Heart left ventricle (tissue), 13 donors: Measurements from ENCODE around the gene CFAP221.

ENCODE experiments used
- CTCF ChIP-seq, 12 donors: fragments of 200-600 bp; sonication (generic) in 4 of 12; IDR thresholded peaks; one replicate each; pipeline versions ENCODE4 v1.5.0 to v1.8.0; 2018 to 2022; ENCODE audit warnings: antibody characterized with exemption in 12 of 12, mild to moderate bottlenecking in 5 of 12
- POLR2A ChIP-seq, 2 donors: fragments of 450-650 bp; IDR thresholded peaks; one replicate each; pipeline ENCODE4 v1.6.1; 2017; ENCODE audit warnings: antibody characterized with exemption in 2 of 2, mild to moderate bottlenecking in 2 of 2, moderate library complexity in 2 of 2
- donor health status: ischemic (EF 13 %, LVEDD 7.1; RV severe dilation, severe dysfunction).
- donor health status: DM: no; HTN: yes; CAD: no.
- donor health status: DM: no; HTN: no; CAD: no.
- donor health status: ischemic (EF 25% LVEDD 6.9; RV normal size, moderate dysfunction).
- donor health status: ischemic (EF 25% LVEDD 5.7; RV mildly dilated, moderate dysfunction).
- donor health status: ischemic (EF 35%, LVEDD 5.7; RV mildly dilated, moderate dysfunction).
- donor health status: nonischemic (EF 11% LVEDD 7.7; RV severe dilation, severe dysfunction).
- donor health status: DM: yes; HTN: yes; CAD: no.
- donor health status: PGD.
- donor health status: ischemic (EF 29% LVEDD 5.4; RV normal size, mild dysfunction).
- donor health status: nonischemic (EF 23%, LVEDD 6.1; RV moderate dilation, normal function).

GRCh38 chr2:119579424-119580295 is 35.4 kb downstream of the CFAP221 start:
- no peak for TF ChIP-seq POLR2A (IDR thresholded peaks at IDR 0.05)
- no peak for TF ChIP-seq CTCF (IDR thresholded peaks at IDR 0.05)
